Activated T-cell treated with anti-CD3 and anti-CD28 coated beads, Interleukin-2, amount 50 U/mL, for 24 hours (primary cell): ENCODE data around the gene NDUFA5.
"Not testable (repeated sequence)": the region's sequence is repeated elsewhere in the genome, so short reads cannot be mapped to it uniquely, and the experiment has no call there.

Experiments
- DNase-seq: peaks from one replicate; pipeline ENCODE4 v3.0.0-alpha.2; 2020
- H3K27ac Mint-ChIP-seq: 2 replicates; pipeline ENCODE4 v1.8.0; 2020; ENCODE audit warnings: mild to moderate bottlenecking, mixed read lengths
- H3K27me3 Mint-ChIP-seq: 2 replicates; pipeline ENCODE4 v1.8.0; 2020; ENCODE audit warnings: mixed read lengths
- H3K36me3 Mint-ChIP-seq: 2 replicates; pipeline ENCODE4 v1.8.0; 2020; ENCODE audit warnings: low read depth, mixed read lengths
- H3K4me1 Mint-ChIP-seq: 2 replicates; pipeline ENCODE4 v1.8.0; 2020; ENCODE audit warnings: low read depth, mixed read lengths
- H3K4me3 Mint-ChIP-seq: 2 replicates; pipeline ENCODE4 v1.8.0; 2020; ENCODE audit warnings: mild to moderate bottlenecking, moderate library complexity, mixed read lengths
- H3K9me3 Mint-ChIP-seq: 2 replicates; pipeline ENCODE4 v1.8.0; 2020; ENCODE audit warnings: mixed read lengths

Gene NDUFA5

GRCh38 chr7:123537026-123537642, 20.5 kb downstream of the NDUFA5 start:
- Mint-ChIP-seq H3K27ac (no peak overlapping the region), H3K36me3 (peaks cover 14% of the 10 kb centered on the region), H3K4me1 (peaks cover 34% of the 10 kb centered on the region), H3K4me3 (no peak overlapping the region), H3K9me3 (no peaks in the 10 kb centered on the region), H3K27me3 (peaks cover 19% of the 10 kb centered on the region)
- no peak for DNase-seq

- Mint-ChIP-seq H3K9me3 (no peaks in the 10 kb centered on the region), H3K27ac (no peak overlapping the region), H3K4me1 (peaks cover 34% of the 10 kb centered on the region), H3K27me3 (peaks cover 28% of the 10 kb centered on the region), H3K4me3 (peak overlapping the region; percentile 85), H3K36me3 (peaks cover 3% of the 10 kb centered on the region)
- no peak for DNase-seq
Observed at GRCh38 chr7:123535517-123535916, 22.1 kb downstream of the NDUFA5 start.

- Mint-ChIP-seq H3K36me3 (peaks cover 3% of the 10 kb centered on the region), H3K27me3 (peaks cover 29% of the 10 kb centered on the region), H3K27ac (peak within 1 kb of the TSS; percentile 95), H3K9me3 (no peaks in the 10 kb centered on the region), H3K4me1 (peaks cover 30% of the 10 kb centered on the region), H3K4me3 (peak within 1 kb of the TSS; percentile 85)
- peak; percentile 96 for DNase-seq
Observed at GRCh38 chr7:123534383-123535260, 23.0 kb downstream of the NDUFA5 start, which contains the start of gene IQUB. IQUB (minus strand) TSS chr7:123534595; CDS start chr7:123512340, 22,255 bp downstream.

- peaks cover 29% of the 10 kb centered on the region for H3K27me3 Mint-ChIP-seq
- DNase-seq, result no peak
- H3K27ac Mint-ChIP-seq, result no peak overlapping the region
- peaks cover 29% of the 10 kb centered on the region for H3K4me1 Mint-ChIP-seq
- H3K9me3 Mint-ChIP-seq, result no peaks in the 10 kb centered on the region
- H3K4me3 Mint-ChIP-seq, result peak overlapping the region; percentile 85
- no peaks in the 10 kb centered on the region for H3K36me3 Mint-ChIP-seq
Observed at GRCh38 chr7:123533929-123534382, 23.7 kb downstream of the NDUFA5 start.

GRCh38 chr7:123533553-123533917, 24.1 kb downstream of the NDUFA5 start:
- no peak overlapping the region for H3K27ac Mint-ChIP-seq
- peak overlapping the region; percentile 85 for H3K4me3 Mint-ChIP-seq
- H3K4me1 Mint-ChIP-seq, result peaks cover 29% of the 10 kb centered on the region
- peaks cover 32% of the 10 kb centered on the region for H3K27me3 Mint-ChIP-seq
- DNase-seq, result no peak
- H3K36me3 Mint-ChIP-seq, result no peaks in the 10 kb centered on the region
- no peaks in the 10 kb centered on the region for H3K9me3 Mint-ChIP-seq

- not testable (repeated sequence) for H3K36me3 Mint-ChIP-seq, H3K27ac Mint-ChIP-seq, H3K9me3 Mint-ChIP-seq
- peaks cover 23% of the 10 kb centered on the region for H3K4me1 Mint-ChIP-seq
- peaks cover 35% of the 10 kb centered on the region for H3K27me3 Mint-ChIP-seq
- DNase-seq, result peak; percentile 62
- H3K4me3 Mint-ChIP-seq, result peak overlapping the region; percentile 51
Observed at GRCh38 chr7:123532788-123533552, 24.6 kb downstream of the NDUFA5 start.

GRCh38 chr7:123532343-123532742, 25.3 kb downstream of the NDUFA5 start:
- not testable (repeated sequence) for DNase-seq, H3K27ac Mint-ChIP-seq, H3K36me3 Mint-ChIP-seq, H3K9me3 Mint-ChIP-seq
- Mint-ChIP-seq H3K27me3 (peaks cover 35% of the 10 kb centered on the region), H3K4me1 (peaks cover 22% of the 10 kb centered on the region), H3K4me3 (peak overlapping the region; percentile 34)

- Mint-ChIP-seq H3K27me3 (peaks cover 39% of the 10 kb centered on the region), H3K4me1 (peaks cover 17% of the 10 kb centered on the region)
- not testable (repeated sequence) for DNase-seq, H3K27ac Mint-ChIP-seq, H3K36me3 Mint-ChIP-seq, H3K4me3 Mint-ChIP-seq, H3K9me3 Mint-ChIP-seq
Observed at GRCh38 chr7:123530035-123530591, 27.5 kb downstream of the NDUFA5 start.

GRCh38 chr7:123528265-123528664, 29.4 kb downstream of the NDUFA5 start:
- DNase-seq, result no peak
- H3K9me3 Mint-ChIP-seq, result no peaks in the 10 kb centered on the region
- peaks cover 27% of the 10 kb centered on the region for H3K27me3 Mint-ChIP-seq
- no peak overlapping the region for H3K27ac Mint-ChIP-seq
- H3K4me1 Mint-ChIP-seq, result peaks cover 6% of the 10 kb centered on the region
- no peaks in the 10 kb centered on the region for H3K36me3 Mint-ChIP-seq
- H3K4me3 Mint-ChIP-seq, result no peak overlapping the region

GRCh38 chr7:123527712-123528225, 29.8 kb downstream of the NDUFA5 start:
- not testable (repeated sequence) for H3K4me3 Mint-ChIP-seq, DNase-seq, H3K27ac Mint-ChIP-seq, H3K9me3 Mint-ChIP-seq, H3K36me3 Mint-ChIP-seq, H3K4me1 Mint-ChIP-seq
- H3K27me3 Mint-ChIP-seq, result peaks cover 24% of the 10 kb centered on the region

- H3K36me3 Mint-ChIP-seq, H3K9me3 Mint-ChIP-seq, DNase-seq, H3K4me3 Mint-ChIP-seq, H3K4me1 Mint-ChIP-seq, H3K27ac Mint-ChIP-seq: not testable (repeated sequence)
- H3K27me3 Mint-ChIP-seq, result peaks cover 16% of the 10 kb centered on the region
Observed at GRCh38 chr7:123526533-123526932, 31.1 kb downstream of the NDUFA5 start.

GRCh38 chr7:123522066-123522465, 35.6 kb downstream of the NDUFA5 start:
- peaks cover 2% of the 10 kb centered on the region for H3K27me3 Mint-ChIP-seq
- no peak overlapping the region for H3K4me3 Mint-ChIP-seq
- no peaks in the 10 kb centered on the region for H3K9me3 Mint-ChIP-seq
- no peak overlapping the region for H3K27ac Mint-ChIP-seq
- no peaks in the 10 kb centered on the region for H3K36me3 Mint-ChIP-seq
- no peaks in the 10 kb centered on the region for H3K4me1 Mint-ChIP-seq
- DNase-seq, result no peak

GRCh38 chr7:123505221-123505620, 52.4 kb downstream of the NDUFA5 start:
- no peak overlapping the region for H3K27ac Mint-ChIP-seq
- peaks cover 13% of the 10 kb centered on the region for H3K9me3 Mint-ChIP-seq
- H3K27me3 Mint-ChIP-seq, result peaks cover 24% of the 10 kb centered on the region
- no peak overlapping the region for H3K4me3 Mint-ChIP-seq
- no peaks in the 10 kb centered on the region for H3K36me3 Mint-ChIP-seq
- H3K4me1 Mint-ChIP-seq, result no peaks in the 10 kb centered on the region
- no peak for DNase-seq

- peaks cover 13% of the 10 kb centered on the region for H3K9me3 Mint-ChIP-seq
- H3K4me1 Mint-ChIP-seq, result no peaks in the 10 kb centered on the region
- H3K4me3 Mint-ChIP-seq, result no peak overlapping the region
- no peak overlapping the region for H3K27ac Mint-ChIP-seq
- H3K36me3 Mint-ChIP-seq, result no peaks in the 10 kb centered on the region
- no peak for DNase-seq
- H3K27me3 Mint-ChIP-seq, result peaks cover 42% of the 10 kb centered on the region
Observed at GRCh38 chr7:123502201-123502600, 55.4 kb downstream of the NDUFA5 start.
